BLaER1 treated with 17β-estradiol and CSF1 and Interleukin-3, amounts not matched to agents 10 nM and 100 nM (cell line): ENCODE measurements around the gene QPCT.

Source experiments
- H3K27ac ChIP-seq, 11 experiments: shearing (Covaris generic); formaldehyde crosslinking; 2 replicates each; pipeline ENCODE4 v1.8.1; 2022
- H3K27me3 ChIP-seq, 11 experiments: shearing (Covaris generic); formaldehyde crosslinking; 2 replicates each; pipeline ENCODE4 v1.8.1; 2022
- H3K36me3 ChIP-seq, 11 experiments: shearing (Covaris generic); formaldehyde crosslinking; 2 replicates each; pipeline ENCODE4 v1.8.1; 2022
- H3K4me1 ChIP-seq, 10 experiments: shearing (Covaris generic); formaldehyde crosslinking; 2 replicates each; pipeline ENCODE4 v1.8.1; 2022
- H3K4me2 ChIP-seq, 11 experiments: shearing (Covaris generic); formaldehyde crosslinking; 2 replicates each; pipeline ENCODE4 v1.8.1; 2022
- H3K4me3 ChIP-seq, 10 experiments: shearing (Covaris generic); formaldehyde crosslinking; 2 replicates each; pipeline ENCODE4 v1.8.1; 2022
- H3K9ac ChIP-seq, 11 experiments: shearing (Covaris generic); formaldehyde crosslinking; 2 replicates each; pipeline ENCODE4 v1.8.1; 2022
- H3K9me3 ChIP-seq, 11 experiments: shearing (Covaris generic); formaldehyde crosslinking; replicated peaks in 1 of 11; 2 replicates each; pipeline ENCODE4 v1.8.1; 2022
- H4K20me1 ChIP-seq, 11 experiments: shearing (Covaris generic); formaldehyde crosslinking; 2 replicates each; pipeline ENCODE4 v1.8.1; 2022
- Cebpa-rat ChIP-seq, 11 experiments: shearing (Covaris generic); IDR thresholded peaks; 2 replicates each; pipeline ENCODE4 v1.8.1; 2022

Gene QPCT

DNA sequence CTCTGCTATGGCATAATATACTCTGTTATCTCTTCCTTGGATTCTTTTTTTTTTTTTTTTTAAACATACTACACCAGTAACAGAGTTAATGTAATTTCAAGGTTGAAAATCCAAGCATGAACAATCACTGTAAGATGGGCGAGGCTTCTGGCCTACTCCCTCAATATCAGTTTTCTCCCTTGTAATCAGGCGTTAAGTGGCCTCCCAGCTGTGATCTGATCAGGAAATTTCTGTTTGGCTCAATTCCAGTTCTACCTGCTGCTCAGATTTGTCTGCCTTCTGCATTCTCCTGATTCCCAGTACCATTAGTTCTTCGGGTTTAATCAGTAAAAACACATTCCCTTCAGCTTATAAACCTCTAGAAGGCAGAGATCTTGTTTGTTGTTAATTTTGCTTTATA, 38.4 kb upstream of the QPCT start:
- no peak overlapping the region for H3K4me3 ChIP-seq
- no peak overlapping the region for H3K9ac ChIP-seq
- H3K4me1 ChIP-seq: peaks cover 0 to 8% (median 0%) of the 10 kb centered on the region in 10 experiments; a peak in 3 of 20 replicates
- no peak overlapping the region for H3K4me2 ChIP-seq
- peaks cover 0 to 73% (median under 1%) of the 10 kb centered on the region in 11 experiments; a peak in 9 of 22 replicates for H4K20me1 ChIP-seq
- no peak overlapping the region for H3K27ac ChIP-seq
- H3K27me3 ChIP-seq: no peaks in the 10 kb centered on the region
- no peak for TF ChIP-seq Cebpa-rat (IDR thresholded peaks at IDR 0.05)
- H3K36me3 ChIP-seq: peaks cover 8 to 30% (median 14%) of the 10 kb centered on the region in 11 experiments; a peak in 21 of 22 replicates
- H3K9me3 ChIP-seq: peaks cover 10 to 16% (median 12%) of the 10 kb centered on the region in 11 experiments; a peak in 21 of 22 replicates

DNA sequence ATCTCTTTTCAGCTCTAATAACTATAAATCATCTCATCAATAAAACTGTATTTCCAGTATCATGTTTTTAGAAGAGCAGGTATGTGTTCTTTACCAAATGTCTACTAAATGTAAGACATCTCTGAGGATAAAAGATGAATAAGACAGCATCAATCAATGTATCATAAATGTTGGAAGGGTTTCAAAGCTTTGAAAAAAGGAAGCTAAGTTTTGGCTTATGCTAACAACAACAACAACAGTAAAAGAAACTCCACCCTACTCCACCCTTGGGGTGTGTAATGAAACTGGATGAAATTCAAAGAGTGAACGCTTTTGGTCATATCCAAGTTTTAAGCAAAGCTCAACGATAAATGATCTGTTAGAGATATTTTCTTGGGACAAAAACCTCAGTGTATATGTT, 36.9 kb upstream of the QPCT start:
- no peaks in the 10 kb centered on the region for H3K27me3 ChIP-seq
- H3K36me3 ChIP-seq: peaks cover 8 to 27% (median 15%) of the 10 kb centered on the region in 11 experiments; a peak in 21 of 22 replicates
- H3K9me3 ChIP-seq: peaks cover 10 to 15% (median 12%) of the 10 kb centered on the region in 11 experiments; a peak in 21 of 22 replicates
- no peak overlapping the region for H3K27ac ChIP-seq
- TF ChIP-seq Cebpa-rat (IDR thresholded peaks at IDR 0.05): no peak
- H3K4me1 ChIP-seq: peaks cover 0 to 8% (median 0%) of the 10 kb centered on the region in 10 experiments; a peak in 3 of 20 replicates
- H3K4me2 ChIP-seq: no peak overlapping the region
- H4K20me1 ChIP-seq: peaks cover 0 to 68% (median 5%) of the 10 kb centered on the region in 11 experiments; a peak in 11 of 22 replicates
- no peak overlapping the region for H3K9ac ChIP-seq
- no peak overlapping the region for H3K4me3 ChIP-seq

DNA sequence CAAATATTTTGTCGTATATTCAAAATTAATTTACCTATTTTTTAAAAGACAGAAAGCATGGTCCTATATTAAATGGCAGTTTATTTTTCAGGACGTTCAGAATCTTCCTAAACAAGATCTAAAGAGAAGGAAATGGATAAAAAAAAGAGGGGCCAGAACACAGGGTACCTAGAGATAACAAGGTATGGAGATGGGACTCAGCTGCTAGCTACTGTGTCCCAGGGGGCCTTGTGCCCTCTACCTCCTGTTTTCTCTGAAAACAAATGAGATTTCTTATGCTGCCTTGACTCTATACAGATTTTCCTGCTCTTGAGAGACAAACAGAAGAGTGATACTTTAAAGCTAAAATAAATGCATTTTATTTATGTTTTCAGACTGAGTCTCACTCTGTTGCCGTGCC, 29.1 kb upstream of the QPCT start:
- no peak overlapping the region for H3K27ac ChIP-seq
- H3K4me1 ChIP-seq: peaks cover 0 to 38% (median 6%) of the 10 kb centered on the region in 10 experiments; a peak in 10 of 20 replicates
- H3K4me3 ChIP-seq: no peak overlapping the region
- TF ChIP-seq Cebpa-rat (IDR thresholded peaks at IDR 0.05): no peak
- peaks cover 0 to 62% (median 10%) of the 10 kb centered on the region in 11 experiments; a peak in 11 of 22 replicates for H4K20me1 ChIP-seq
- H3K9me3 ChIP-seq: no peaks in the 10 kb centered on the region
- no peak overlapping the region for H3K9ac ChIP-seq
- H3K27me3 ChIP-seq: no peaks in the 10 kb centered on the region
- peaks cover 6 to 38% (median 17%) of the 10 kb centered on the region in 11 experiments; a peak in 15 of 22 replicates for H3K36me3 ChIP-seq
- H3K4me2 ChIP-seq: no peak overlapping the region

DNA sequence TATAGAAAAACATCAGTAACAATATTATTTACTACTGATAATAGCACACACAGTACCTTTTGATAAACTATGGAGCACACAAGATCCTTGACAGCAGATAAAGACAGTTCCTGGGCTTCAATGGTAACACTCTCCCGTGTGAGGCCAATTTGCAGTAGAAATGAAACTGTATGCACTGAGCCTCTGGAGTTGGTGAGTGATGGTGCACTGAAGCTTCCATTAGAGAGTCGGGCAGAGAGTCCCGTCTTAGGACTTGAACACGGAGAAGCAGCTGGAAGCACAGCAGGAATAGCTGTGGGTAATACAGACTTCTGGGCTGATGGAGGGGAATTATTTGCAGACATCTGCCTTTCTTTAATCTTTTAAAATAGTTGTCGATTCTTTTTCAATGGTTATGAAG, 28.2 kb upstream of the QPCT start:
- TF ChIP-seq Cebpa-rat (IDR thresholded peaks at IDR 0.05): no peak
- no peak overlapping the region for H3K4me2 ChIP-seq
- no peak overlapping the region for H3K9ac ChIP-seq

DNA sequence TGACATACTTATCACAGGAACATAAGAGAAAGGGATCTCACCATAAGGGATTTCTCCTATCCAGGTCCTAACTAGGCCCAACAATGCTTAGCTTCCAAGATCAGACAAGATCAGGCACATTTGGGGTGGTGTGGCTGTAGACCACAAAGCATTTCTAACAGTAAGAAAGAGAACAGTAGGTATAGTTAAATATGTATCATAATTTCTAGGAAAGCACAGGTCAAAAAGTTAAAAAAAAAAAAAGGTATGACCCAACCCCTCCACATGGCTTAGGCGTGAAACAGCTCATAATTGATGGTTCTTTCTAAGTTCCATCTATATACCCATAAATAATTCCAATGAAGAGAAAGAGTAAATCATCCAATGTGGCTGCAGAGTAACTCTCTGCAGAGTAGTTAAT, 26.7 kb upstream of the QPCT start:
- Histone ChIP-seq H3K36me3 (peaks cover 6 to 41% (median 14%) of the 10 kb centered on the region in 11 experiments; a peak in 15 of 22 replicates), H3K4me2 (peak overlapping the region in 4 of 11 experiments; percentile 11 to 55 (median 39); a peak in 5 of 22 replicates), H3K27ac (no peak overlapping the region), H4K20me1 (peaks cover 0 to 71% (median 23%) of the 10 kb centered on the region in 11 experiments; a peak in 13 of 22 replicates), H3K4me1 (peaks cover 5 to 57% (median 19%) of the 10 kb centered on the region in 10 experiments; a peak in 18 of 20 replicates), H3K27me3 (peaks cover 0 to 6% (median 4%) of the 10 kb centered on the region in 11 experiments; a peak in 8 of 22 replicates), H3K9me3 (no peaks in the 10 kb centered on the region), H3K9ac (no peak overlapping the region), H3K4me3 (no peak overlapping the region)
- no peak for TF ChIP-seq Cebpa-rat (IDR thresholded peaks at IDR 0.05)

More for the DNA sequence above, 28.2 kb upstream of the QPCT start:
- H4K20me1 ChIP-seq: peaks cover 0 to 61% (median 8%) of the 10 kb centered on the region in 11 experiments; a peak in 13 of 22 replicates
- H3K27me3 ChIP-seq: no peaks in the 10 kb centered on the region
- H3K36me3 ChIP-seq: peaks cover 6 to 38% (median 17%) of the 10 kb centered on the region in 11 experiments; a peak in 15 of 22 replicates
- no peak overlapping the region for H3K27ac ChIP-seq
- no peaks in the 10 kb centered on the region for H3K9me3 ChIP-seq
- peaks cover 0 to 41% (median 7%) of the 10 kb centered on the region in 10 experiments; a peak in 11 of 20 replicates for H3K4me1 ChIP-seq
- H3K4me3 ChIP-seq: no peak overlapping the region

DNA sequence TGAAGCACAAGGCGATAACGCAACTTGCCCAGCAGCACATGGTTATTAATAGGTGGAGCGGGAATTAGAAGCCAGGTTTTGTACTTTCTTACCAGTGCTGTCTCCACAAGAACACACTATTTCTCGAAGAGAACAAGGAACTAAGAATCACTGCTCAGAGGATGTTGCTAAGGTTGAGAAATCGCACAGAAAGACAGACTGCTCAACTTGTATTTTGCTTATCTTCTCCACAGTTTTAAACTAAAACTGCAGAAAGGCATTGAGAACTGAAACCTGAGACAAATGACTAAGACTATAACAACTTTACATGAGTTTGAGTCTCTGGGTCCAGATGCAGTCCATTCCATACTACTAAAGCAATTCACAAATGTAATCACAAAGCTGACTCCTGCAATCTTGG, 26.0 kb upstream of the QPCT start:
- Histone ChIP-seq H4K20me1 (peaks cover 0 to 66% (median 25%) of the 10 kb centered on the region in 11 experiments; a peak in 12 of 22 replicates), H3K4me3 (no peak overlapping the region), H3K36me3 (peaks cover 5 to 41% (median 14%) of the 10 kb centered on the region in 11 experiments; a peak in 15 of 22 replicates)

DNA sequence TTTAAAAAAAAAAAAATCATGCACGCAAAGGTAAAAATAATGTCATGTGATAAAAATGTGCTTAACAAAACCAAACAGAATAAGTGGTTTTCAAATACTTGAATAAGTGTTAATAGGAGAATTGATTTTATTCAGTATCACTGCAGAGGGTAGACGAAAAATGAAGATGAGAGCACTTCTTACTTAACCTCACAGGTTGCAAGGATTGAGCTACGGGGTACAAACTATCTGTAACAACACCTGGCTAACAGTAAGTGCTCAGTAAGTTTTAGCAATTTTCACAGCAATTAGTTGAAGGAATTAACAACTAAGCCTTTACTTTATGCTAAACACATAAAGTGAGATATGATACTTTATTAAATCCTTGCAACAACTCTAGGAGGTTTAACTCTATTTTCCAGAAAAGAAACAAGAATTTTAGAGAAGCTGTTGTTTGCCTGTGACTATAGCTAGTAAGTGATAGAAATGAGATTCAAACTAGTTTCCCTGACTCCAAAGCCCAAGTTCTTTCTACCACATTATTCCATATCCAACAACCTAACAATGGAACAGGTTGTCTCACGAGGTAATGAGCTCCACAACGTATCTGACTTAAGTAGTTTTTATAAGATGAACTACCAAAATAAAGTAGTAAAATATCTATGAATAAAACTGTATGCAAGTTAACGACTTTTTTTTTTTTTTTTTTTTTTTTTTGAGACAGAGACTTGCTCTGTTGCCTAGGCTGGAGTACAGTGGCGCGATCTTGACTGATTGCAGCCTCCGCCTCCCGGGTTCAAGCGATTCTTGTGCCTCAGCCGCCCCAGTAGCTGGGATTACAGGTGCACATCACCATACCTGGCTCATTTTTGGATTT, 24.4 kb upstream of the QPCT start:
- H3K4me3 ChIP-seq: no peak overlapping the region
- peaks cover 5 to 41% (median 14%) of the 10 kb centered on the region in 11 experiments; a peak in 15 of 22 replicates for H3K36me3 ChIP-seq
- H3K4me2 ChIP-seq: peak overlapping the region in 1 of 11 experiments; percentile 44; a peak in 1 of 22 replicates
- H3K9me3 ChIP-seq: no peaks in the 10 kb centered on the region
- H3K9ac ChIP-seq: no peak overlapping the region
- peaks cover 0 to 66% (median 24%) of the 10 kb centered on the region in 11 experiments; a peak in 12 of 22 replicates for H4K20me1 ChIP-seq
- peaks cover 14 to 57% (median 29%) of the 10 kb centered on the region in 10 experiments; a peak in 18 of 20 replicates for H3K4me1 ChIP-seq
- TF ChIP-seq Cebpa-rat (IDR thresholded peaks at IDR 0.05): no peak
- no peak overlapping the region for H3K27ac ChIP-seq
- peaks cover 14 to 25% (median 22%) of the 10 kb centered on the region in 11 experiments for H3K27me3 ChIP-seq

More for the DNA sequence above, 26.0 kb upstream of the QPCT start:
- Histone ChIP-seq H3K4me1 (peaks cover 10 to 61% (median 25%) of the 10 kb centered on the region in 10 experiments; a peak in 18 of 20 replicates), H3K4me2 (peak overlapping the region in 5 of 11 experiments; percentile 17 to 55 (median 34); a peak in 7 of 22 replicates), H3K27ac (peak overlapping the region in 2 of 11 experiments; percentile 16 to 26; a peak in 1 of 22 replicates), H3K9me3 (no peaks in the 10 kb centered on the region), H3K9ac (no peak overlapping the region), H3K27me3 (peaks cover 4 to 13% (median 10%) of the 10 kb centered on the region in 11 experiments; a peak in 21 of 22 replicates)
- TF ChIP-seq Cebpa-rat (IDR thresholded peaks at IDR 0.05): no peak

DNA sequence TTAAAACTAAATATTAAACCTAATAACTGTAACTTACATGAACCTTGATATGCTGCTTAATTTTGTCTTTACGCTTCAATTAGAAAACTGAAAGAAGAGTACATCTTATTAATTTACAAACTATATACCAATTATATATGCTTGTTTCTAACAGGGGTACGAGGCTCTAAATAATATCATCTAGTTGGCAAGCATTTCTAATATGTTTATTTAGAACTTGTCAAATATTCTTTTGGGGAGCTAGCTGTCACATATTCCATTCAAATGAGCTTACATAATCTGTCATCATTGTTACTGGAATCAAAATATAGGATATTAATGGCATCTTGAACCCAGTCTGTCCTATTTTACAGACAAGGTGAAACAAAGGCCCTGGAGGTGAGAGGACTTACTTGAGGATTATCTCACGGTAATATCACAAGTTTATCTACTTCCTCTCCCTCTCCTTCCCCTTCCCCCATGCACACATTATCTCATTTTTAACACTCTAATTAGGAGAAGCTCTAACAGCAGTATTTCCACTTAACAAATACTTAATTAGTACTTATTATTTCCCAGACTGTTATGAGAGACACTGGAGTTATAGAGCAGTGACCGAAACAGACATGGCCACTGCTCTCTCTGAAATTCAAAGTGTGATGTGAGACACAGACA, 23.3 kb upstream of the QPCT start:
- Histone ChIP-seq H4K20me1 (peaks cover 0 to 62% (median 24%) of the 10 kb centered on the region in 11 experiments; a peak in 12 of 22 replicates), H3K36me3 (peaks cover 2 to 31% (median 5%) of the 10 kb centered on the region in 11 experiments; a peak in 14 of 22 replicates), H3K27me3 (peaks cover 24 to 36% (median 34%) of the 10 kb centered on the region in 11 experiments), H3K4me3 (no peak overlapping the region), H3K9ac (no peak overlapping the region), H3K9me3 (no peaks in the 10 kb centered on the region), H3K4me1 (peaks cover 19 to 66% (median 34%) of the 10 kb centered on the region in 10 experiments; a peak in 18 of 20 replicates), H3K4me2 (peak overlapping the region in 9 of 11 experiments; percentile 9 to 86 (median 53); a peak in 12 of 22 replicates), H3K27ac (no peak overlapping the region)
- TF ChIP-seq Cebpa-rat (IDR thresholded peaks at IDR 0.05): no peak
